UCSD-AML1 (cell line): ENCODE measurements around the gene P2RX5.
"Not testable (repeated sequence)": the region's sequence is repeated elsewhere in the genome, so short reads cannot be mapped to it uniquely, and the experiment has no call there.

ENCODE experiments used
- DNase-seq: peaks from one replicate; lab custom pipeline; 2025; ENCODE audit not compliant: unreplicated experiment; lab: John Stamatoyannopoulos, UW

Gene P2RX5

DNA sequence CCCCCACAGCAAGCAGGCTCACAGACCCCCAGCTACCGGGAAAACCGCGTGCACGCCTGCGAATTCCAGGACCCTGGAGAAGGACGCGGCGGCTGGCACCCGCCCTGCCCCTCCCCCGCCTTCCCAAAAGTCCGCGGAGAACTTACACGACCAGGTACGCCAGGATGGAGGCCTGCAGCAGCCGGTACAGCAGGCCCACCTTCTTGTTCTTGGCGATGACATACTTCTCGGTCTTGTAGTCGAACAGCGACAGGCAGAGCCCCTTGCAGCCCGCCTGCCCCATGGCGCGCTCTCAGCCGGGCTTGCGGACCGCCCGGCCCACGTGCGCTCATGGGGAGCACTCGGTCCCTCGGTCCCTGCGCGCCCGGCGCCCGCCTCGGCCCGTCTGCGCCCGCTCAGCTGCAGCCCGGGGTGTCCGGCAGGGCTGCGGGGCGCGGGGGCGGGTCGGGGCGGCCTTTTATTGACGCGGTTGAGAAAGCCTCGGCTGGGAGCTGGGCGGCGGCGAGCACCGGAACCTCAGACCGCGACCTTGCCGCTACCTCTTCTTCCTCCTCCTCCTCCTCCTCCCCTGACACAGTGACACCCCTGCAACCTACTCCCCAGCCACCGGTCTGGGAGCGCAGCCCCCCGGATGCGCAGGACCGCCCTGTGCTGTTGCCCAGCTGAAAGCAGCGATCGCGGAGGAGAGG lies at the start of gene P2RX5:
Gene P2RX5 (minus strand): TSS at position 433 of the 689 bp plus-strand sequence. CDS start 150 bp downstream, at position 283.
- DNase-seq, result peak; percentile 43

DNA sequence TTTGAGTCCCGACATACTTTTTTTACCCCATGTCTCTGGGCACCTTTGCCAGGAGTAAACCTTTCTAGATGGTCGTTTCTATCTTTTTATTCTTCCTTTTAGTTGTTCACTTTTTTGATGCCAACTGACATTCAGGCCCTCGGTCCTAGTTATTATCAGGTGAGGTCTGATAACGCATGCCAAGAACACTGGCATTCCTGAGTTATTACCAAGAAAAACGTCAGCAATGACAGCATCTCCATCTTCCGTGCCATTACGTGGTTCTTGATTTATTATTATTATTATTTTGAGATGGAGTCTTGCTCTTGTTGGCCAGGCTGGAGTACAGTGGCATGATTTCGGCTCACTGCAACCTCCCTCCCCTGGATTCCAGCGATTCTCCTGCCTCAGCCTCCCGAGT lies 49.1 kb upstream of the P2RX5 start:
- DNase-seq, result no peak

- no peak for DNase-seq
These were observed 48.1 kb upstream of the P2RX5 start for GRCh38 chr17:3744014-3744413.

- DNase-seq, result peak; percentile 68
These were observed 44.7 kb upstream of the P2RX5 start for GRCh38 chr17:3740611-3741073.

GRCh38 chr17:3739422-3740124 lies 43.6 kb upstream of the P2RX5 start:
- no peak for DNase-seq

- no peak for DNase-seq
These were observed 42.8 kb upstream of the P2RX5 start for GRCh38 chr17:3738562-3739295.

- no peak for DNase-seq
These were observed 39.6 kb upstream of the P2RX5 start for GRCh38 chr17:3735515-3735914.

DNA sequence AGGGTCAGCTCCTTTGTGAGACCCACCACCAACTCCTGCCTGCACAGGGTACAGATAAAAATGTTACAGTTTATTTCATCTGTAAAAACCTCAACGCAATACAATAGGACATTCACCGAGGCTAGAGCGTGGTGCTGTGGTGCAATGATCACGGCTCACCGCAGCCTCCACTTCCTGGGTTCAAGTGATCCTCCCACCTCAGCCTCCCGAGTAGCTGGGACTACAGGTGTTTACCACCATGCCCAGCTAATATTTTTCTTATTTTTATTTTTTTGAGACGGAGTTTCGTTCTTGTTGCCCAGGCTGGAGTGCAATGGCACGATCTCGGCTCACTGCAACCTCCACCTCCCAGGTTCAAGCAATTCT lies 38.9 kb upstream of the P2RX5 start:
- not testable (repeated sequence) for DNase-seq

GRCh38 chr17:3732210-3732621 lies 36.3 kb upstream of the P2RX5 start:
- no peak for DNase-seq

- DNase-seq, result no peak
These were observed 35.0 kb upstream of the P2RX5 start for GRCh38 chr17:3730881-3731429.

DNA sequence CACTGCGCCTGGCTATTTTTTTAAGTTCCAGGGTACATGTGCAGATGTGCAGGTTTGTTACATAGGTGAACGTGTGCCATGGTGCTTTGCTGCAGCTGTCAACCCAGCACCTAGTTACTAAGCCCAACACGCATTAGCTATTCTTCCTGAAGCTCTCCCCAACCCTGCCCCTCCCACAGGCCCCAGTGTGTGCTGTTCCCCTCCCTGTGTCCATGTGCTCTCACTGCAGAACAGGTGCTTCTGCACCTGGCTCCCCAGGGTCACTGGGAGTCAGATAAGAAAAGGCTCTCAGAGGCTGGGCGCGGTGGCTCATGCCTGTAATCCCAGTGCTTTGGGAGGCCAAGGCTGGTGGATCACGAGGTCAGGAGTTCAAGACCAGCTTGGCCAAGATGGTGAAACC lies 33.9 kb upstream of the P2RX5 start:
- DNase-seq, result no peak

DNA sequence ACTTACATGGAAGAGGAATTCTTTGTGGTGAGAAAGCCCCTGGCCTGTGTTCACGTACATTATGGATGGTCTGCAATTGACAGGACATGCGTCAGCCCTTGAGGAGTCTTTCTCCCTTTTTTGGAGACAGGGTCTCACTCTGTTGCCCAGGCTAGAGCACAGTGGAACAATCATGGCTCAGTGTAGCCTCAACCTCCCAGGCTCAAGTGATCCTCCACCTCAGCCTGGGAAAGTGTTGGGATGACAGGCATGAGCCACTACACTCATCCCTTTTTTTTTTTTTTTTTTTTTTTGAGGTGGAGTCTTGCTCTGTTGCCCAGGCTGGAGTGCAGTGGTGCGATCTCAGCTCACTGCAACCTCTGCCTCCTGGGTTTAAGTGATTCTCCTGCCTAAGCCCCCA lies 32.1 kb upstream of the P2RX5 start:
- DNase-seq, result not testable (repeated sequence)

DNA sequence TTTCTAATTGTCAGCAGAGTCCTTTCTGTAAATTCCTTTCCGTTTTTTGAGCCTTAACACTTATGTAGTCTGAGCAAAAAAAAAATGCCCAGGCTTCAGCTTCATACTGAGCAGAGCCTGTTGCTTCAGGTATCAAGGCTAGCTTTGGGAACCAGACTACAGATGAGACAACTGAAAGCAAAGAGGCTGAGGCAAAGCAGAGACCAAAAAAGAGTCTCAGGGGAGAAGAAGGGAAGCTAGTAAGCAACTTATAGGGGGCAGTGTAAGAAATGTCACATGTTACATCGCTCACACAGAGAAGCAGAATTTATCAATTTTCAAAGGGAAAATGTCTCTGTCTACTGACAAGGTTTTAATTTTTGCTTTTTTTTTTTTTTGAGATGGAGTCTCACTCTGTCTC lies 31.1 kb upstream of the P2RX5 start:
- no peak for DNase-seq

DNA sequence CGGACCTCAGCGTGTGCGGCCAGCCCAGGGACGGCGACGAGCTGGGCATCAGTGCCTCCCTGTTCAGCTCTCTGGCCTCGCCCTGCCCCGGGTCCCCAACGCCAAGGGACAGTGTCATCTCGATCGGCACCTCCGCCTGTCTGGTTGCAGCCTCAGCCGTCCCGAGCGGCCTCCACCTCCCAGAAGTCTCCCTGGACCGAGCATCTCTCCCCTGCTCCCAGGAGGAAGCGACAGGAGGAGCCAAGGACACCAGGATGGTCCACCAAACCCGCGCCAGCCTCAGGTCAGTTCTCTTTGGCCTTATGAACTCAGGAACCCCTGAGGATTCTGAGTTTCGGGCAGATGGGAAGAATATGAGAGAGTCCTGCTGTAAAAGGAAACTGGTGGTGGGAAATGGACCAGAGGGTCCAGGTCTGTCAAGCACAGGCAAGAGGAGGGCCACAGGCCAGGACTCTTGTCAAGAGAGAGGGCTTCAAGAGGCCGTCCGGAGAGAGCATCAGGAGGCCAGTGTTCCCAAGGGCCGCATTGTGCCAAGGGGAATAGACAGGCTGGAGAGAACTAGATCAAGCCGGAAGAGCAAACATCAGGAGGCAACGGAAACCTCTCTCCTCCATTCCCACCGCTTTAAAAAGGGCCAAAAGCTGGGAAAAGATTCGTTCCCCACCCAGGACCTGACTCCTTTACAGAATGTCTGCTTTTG lies 28.6 kb upstream of the P2RX5 start:
- no peak for DNase-seq

GRCh38 chr17:3723556-3724377 lies 27.8 kb upstream of the P2RX5 start, which contains the start of gene HASPIN:
TSS of gene HASPIN (plus strand) at chr17:3723903. CDS start at chr17:3723936, 33 bp downstream.
- DNase-seq, result peak; percentile 94

- no peak for DNase-seq
These were observed 27.2 kb upstream of the P2RX5 start for GRCh38 chr17:3723188-3723555.

DNA sequence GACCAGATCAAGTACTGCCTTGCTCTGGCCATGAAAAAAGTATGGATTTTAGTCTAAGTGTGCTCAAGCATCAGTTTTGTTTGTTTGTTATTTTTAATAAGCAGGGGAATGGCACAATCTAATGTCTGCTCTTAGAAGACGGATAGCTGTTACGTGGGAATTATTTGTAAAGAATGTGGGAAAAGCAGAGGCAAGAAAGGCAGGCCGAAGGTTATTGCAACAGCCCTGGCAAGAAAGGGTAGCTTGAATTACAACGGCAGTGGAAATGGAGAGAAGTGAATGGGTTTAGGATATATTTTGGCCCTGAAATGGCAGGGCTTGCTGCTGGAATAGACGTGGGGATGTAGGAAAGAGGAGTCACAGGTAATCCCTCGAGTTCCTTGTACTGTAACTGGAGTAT lies 26.8 kb upstream of the P2RX5 start:
- no peak for DNase-seq

DNA sequence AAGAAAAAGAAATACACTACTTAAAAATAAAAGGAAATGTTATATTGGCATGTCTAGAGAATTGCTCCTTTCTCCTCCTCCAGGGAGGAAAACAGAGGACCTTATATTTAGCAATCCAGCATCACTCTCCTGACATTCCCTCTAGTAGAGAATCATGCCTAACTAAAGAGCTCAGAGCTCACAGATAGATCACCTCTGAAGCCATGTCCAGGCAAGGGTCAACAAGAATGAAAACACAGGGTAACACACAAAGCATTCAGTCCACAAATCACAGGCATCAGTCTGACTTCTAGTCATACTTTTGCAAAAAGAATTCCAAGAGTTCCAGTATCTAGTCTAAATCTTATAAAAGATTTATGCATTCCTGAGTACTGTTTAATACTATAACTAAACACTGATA lies 23.3 kb upstream of the P2RX5 start:
- no peak for DNase-seq

DNA sequence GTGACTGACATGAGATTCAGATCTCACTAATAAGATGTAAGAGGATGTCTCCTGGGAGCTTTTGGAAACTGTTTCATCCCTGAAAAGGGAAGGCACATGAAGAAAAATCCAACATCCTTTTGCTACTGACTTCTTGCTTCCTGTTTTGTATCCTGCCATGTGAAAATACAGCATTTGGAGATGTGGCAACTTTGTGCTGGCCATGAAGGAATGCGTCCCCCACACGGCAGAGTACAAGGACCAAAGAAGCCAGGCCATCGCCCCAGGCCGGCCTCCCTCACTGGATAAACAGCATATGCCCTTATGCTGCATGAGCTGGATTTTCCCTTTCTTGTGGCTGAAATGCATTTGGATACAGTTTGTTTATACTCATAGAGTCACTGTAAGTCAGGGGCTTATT lies 22.2 kb upstream of the P2RX5 start:
- no peak for DNase-seq

GRCh38 chr17:3715296-3715695 lies 19.3 kb upstream of the P2RX5 start:
- no peak for DNase-seq
